ENCODE results near the gene SCN4A.

DNA sequence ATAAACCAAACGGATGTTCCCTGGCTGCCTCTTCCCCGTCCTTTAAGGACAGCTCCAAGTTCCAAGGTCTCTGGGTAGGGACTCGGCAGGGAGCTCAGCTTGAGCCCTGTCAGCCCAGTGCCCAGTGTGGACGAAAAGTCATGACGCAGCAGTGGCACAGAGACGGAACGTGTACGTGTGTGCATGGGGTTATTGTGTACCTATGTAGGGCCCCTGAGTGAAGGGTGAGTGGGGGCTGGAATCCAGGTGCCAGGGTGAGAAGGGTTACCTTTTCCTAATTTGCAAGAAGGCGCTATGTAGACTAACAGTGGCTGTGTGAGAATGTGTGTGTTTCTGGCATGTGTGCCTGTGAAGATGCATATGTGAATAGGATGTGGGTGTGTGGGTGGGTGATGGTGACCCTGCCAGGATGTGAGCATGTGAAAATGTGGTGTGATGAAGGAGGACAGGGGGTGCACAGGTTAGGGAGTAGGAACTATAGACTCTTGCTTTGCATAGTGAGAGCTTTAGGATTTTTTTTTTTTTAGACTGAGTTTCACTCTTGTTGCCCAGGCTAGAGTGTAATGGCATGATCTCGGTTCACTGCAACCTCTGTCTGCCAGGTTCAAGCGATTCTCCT, 6.0 kb downstream of the SCN4A start:
- TF ChIP-seq, protein P1, sequence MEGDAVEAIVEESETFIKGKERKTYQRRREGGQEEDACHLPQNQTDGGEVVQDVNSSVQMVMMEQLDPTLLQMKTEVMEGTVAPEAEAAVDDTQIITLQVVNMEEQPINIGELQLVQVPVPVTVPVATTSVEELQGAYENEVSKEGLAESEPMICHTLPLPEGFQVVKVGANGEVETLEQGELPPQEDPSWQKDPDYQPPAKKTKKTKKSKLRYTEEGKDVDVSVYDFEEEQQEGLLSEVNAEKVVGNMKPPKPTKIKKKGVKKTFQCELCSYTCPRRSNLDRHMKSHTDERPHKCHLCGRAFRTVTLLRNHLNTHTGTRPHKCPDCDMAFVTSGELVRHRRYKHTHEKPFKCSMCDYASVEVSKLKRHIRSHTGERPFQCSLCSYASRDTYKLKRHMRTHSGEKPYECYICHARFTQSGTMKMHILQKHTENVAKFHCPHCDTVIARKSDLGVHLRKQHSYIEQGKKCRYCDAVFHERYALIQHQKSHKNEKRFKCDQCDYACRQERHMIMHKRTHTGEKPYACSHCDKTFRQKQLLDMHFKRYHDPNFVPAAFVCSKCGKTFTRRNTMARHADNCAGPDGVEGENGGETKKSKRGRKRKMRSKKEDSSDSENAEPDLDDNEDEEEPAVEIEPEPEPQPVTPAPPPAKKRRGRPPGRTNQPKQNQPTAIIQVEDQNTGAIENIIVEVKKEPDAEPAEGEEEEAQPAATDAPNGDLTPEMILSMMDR (IDR thresholded peaks at IDR 0.05; ENCODE audit: borderline replicate concordance, extremely low read depth, low read length, poor library complexity, severe bottlenecking): no peak
- no peak for TF ChIP-seq EZH2 (IDR thresholded peaks at IDR 0.05; ENCODE audit: borderline replicate concordance, low read depth, low read length, severe bottlenecking)

All from DND-41 (cell line).